GM12865 (cell line): ENCODE results near the gene CRABP2.

Experiments
- DNase-seq: peaks from one replicate; pipeline ENCODE4 v3.0.0; 2010; ENCODE audit warnings: low read depth
- H3K4me3 ChIP-seq: 2 replicates; pipeline ENCODE4 v1.5.1; 2011; ENCODE audit warnings: mild to moderate bottlenecking, low read depth, low read length, control low read depth
- TF ChIP-seq, protein P1 (sequence below): IDR thresholded peaks from 2 replicates; pipeline ENCODE4 v1.5.1; 2011; ENCODE audit warnings: low read length, control low read depth, low read depth, inconsistent platforms; ENCODE audit not compliant: insufficient read depth; ENCODE audit errors: missing control alignments

CRABP2 gene

DNA sequence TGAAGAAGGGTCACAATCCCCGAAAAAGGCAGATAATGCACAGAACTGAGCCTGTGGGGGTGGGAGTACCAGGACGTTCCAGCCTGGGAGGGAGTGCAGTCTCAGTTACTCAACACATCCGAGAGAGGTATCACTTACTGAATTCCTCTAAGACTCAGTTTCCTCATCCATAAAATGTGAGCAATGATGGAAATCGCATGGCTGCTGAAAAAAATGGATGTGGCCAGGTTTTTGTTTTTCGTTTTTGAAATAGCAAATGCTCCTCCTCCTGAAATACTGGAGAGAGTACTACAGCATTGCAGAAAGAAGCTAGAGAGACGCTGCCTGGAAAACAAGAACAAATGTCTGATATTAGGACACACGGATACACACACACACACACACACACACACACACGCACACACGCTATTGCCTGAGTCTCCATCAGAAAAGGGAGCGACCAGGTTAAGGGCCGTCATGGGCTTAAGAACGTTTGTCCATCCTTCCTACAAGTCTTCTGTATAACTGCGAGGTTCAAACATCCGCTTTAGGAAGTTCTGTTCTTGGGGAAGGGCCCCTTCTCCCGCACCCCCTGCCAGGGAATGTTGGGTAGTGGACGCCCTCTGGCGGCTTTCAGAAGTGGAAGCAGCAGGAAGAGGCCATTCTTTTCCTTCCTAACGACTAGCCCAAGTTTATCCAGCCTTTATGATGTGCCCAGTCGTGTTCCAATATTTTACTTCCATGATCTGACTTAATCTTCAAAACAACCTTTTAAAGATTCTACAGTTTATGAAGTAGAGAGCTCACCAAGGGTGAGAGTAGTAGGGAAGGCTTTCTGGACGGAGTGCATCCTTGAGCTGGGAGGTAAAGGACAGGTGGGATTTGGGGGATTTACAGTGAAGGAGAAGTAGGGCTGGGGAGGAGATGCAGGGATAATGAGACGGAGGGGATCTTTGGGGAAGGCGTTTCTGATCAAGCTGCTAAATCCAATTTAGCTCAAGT is 27.5 kb downstream of the CRABP2 start:
- H3K4me3 ChIP-seq = no peak overlapping the region
- DNase-seq = peak; percentile 54
- TF ChIP-seq, protein P1, sequence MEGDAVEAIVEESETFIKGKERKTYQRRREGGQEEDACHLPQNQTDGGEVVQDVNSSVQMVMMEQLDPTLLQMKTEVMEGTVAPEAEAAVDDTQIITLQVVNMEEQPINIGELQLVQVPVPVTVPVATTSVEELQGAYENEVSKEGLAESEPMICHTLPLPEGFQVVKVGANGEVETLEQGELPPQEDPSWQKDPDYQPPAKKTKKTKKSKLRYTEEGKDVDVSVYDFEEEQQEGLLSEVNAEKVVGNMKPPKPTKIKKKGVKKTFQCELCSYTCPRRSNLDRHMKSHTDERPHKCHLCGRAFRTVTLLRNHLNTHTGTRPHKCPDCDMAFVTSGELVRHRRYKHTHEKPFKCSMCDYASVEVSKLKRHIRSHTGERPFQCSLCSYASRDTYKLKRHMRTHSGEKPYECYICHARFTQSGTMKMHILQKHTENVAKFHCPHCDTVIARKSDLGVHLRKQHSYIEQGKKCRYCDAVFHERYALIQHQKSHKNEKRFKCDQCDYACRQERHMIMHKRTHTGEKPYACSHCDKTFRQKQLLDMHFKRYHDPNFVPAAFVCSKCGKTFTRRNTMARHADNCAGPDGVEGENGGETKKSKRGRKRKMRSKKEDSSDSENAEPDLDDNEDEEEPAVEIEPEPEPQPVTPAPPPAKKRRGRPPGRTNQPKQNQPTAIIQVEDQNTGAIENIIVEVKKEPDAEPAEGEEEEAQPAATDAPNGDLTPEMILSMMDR = peak; percentile 77

DNA sequence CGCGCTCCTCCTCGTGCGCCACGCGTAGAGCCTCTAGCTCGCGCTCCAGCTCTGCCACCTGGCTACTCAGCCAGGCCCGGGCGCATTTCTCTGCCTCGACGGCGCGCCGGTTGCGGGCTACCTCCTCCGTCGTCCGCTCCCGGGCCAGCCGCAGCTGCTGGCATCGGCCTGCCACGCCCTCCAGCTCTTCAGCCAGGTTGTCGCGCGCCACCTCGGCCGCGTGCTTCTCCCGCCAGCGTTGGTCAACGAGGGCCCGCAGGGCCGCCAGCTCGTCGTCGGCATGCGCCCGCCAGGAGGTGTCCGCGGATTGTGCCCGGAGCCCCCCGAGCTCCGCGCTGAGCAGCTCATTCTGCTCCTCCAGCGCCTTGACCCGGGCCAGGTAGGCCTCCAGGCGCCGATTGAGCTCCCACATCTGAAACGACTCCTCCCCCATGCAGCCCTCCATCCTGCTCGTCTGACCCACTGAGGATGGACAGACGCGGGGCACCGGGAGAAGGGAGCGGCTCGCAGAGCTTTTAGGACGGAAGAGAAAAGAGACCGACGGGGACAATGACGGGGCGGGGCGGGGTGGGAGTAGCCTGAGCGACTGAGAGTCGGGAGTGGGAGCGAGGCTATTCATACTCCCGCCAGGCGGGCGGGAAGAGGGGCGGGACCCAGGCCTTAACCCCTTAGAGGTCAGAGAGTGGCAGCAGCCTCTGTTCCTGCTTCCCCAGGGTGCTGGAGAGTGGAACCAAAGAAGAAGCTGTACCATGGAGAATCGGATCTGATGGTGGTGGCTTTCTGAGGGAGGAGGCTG is 28.4 kb downstream of the CRABP2 start, which contains the start of gene NES:
NES (minus strand) TSS at position 588 of the 796 bp plus-strand sequence; CDS start at position 445, 143 bp downstream.
- no peak for DNase-seq
- H3K4me3 ChIP-seq = no peak within 1 kb of the TSS
- TF ChIP-seq, protein P1 = no peak

DNA sequence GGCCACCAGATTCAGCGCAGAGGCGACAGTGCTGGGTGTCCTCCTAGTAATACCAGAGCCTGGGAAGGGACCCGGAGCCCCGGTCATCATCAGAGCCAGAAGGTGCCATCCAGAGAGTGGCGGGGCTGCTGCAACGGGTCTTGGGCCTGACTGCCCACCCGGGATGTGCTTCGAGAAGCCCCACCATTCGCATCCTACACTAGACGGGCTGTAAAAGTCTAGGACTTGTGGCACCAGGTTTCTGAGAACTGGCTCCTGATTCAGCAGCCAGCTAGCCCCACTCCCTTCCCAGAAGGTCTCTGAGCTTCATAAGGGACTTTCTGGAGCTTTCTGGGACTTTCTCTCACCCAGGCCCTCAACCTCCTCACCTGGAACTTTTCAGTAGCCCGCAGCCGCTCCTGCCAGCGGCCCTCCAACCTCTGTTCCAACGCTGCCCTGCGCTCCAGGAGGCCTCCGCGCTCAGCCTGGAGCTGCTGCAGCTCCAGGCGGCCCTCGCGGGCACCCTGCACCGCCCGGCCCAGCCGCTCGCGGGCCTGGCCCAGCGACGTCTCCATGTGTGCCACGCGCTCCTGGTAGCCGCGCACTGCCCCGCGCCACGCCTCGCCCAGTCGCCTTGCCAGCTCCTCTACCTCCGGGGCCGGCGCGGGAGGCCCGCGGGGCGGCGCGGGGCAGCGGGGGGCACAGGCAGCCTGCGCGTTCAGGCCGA is 29.1 kb downstream of the CRABP2 start:
- H3K4me3 ChIP-seq = no peak overlapping the region
- TF ChIP-seq, protein P1 = no peak
- no peak for DNase-seq

DNA sequence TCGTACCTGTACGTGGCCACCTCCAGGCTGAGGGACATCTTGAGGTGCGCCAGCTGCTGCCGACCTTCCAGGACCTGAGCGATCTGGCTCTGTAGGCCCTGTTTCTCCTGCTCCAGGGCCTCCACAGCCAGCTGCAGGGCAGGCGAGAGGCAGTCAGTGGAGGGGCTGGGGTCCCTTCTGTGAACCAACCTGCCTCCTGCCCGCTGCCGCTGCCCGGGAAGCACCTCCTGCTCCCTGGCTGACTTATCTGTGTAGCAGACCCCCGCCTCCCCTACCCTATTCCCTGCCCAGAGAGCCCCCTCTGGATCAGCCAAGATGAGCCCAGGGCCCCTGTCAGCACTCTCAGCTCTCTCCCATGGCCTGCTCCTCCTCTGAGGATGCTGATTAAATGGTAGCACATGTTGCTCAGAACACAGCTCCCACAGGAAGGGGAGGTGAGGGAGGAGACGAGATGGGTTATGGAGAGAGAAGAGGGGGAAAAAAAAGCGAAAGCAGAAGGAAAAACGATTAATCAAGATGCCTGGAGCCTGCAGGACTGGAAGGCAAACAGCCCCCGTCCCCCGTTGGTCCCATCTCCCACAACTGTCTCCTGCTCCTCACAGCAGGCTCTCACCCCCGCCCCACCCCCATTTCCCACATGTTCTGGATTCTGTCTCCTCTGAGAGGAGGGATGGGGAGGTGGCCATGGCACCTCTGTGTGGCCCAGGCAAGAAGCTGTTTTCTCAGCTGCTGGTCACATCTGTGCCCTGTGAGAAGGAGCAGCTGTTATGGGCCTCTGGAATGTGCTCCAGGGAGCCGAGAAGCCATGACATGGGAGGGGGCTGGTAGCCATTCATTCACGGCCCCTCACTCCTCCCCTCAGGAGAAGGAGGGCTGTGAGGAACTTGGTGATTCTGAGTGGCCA is 29.9 kb downstream of the CRABP2 start:
- no peak for DNase-seq
- no peak overlapping the region for H3K4me3 ChIP-seq
- TF ChIP-seq, protein P1 = no peak

DNA sequence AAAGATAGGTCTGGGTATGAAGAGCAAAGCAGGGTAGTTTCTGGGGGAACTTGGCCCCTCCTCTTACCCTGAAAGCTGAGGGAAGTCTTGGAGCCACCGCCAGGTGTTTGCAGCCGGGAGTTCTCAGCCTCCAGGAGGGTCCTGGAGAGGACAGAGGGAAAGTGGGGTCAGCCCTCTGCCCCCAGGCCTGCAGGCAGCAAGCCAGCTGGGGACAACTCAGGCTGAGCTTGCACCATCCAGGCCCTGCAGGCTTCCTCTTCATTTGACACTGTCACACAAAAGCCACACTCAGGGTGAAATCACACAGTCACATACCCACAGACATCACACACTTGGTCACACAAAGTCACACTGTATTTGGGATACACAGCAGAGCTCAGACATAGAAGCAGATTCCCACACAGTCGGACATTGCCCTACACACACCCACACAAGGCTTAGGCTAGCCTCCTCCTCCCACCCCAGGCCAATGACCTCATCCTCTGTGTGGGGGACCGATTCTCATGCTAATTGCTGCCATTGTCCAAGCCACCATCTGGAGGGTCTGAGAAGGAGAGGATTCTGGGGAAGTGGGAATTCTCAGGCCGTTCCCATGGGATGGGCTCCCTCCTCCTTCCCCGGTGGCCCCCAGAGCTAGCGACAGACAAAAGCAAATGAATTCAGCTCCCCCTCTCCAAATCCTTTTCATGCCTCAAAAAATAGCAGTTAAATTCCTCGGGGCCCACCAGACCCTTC is 31.8 kb downstream of the CRABP2 start:
- no peak for DNase-seq
- TF ChIP-seq, protein P1 = no peak
- H3K4me3 ChIP-seq = no peak overlapping the region
